HepG2 (cell line): ENCODE results near the gene PYGB. TPM values are rescaled to one million over a fixed set of nuclear protein-coding genes. Genes with fewer than 3 reads are reported as not detected.

ENCODE experiments used
- GTF3A ChIP-seq: sonication (generic); formaldehyde crosslinking; conservative IDR thresholded peaks from 2 replicates; pipeline ENCODE4 v1.4.0; 2020; ENCODE audit warnings: mild to moderate bottlenecking, missing genetic modification reagents
- RXRB ChIP-seq: IDR thresholded peaks from 2 replicates; pipeline ENCODE4 v1.6.1; 2016; ENCODE audit warnings: borderline replicate concordance, missing genetic modification reagents, missing compliant biosample characterization
- TBP ChIP-seq: sonication (generic); formaldehyde crosslinking; IDR thresholded peaks from 2 replicates; pipeline ENCODE4 v1.5.0; 2020; ENCODE audit warnings: missing genetic modification reagents
- ZFP1 ChIP-seq: IDR thresholded peaks from 2 replicates; pipeline ENCODE4 v1.6.1; 2016
- ZNF430 ChIP-seq: sonication (generic); formaldehyde crosslinking; IDR thresholded peaks from 2 replicates; pipeline ENCODE4 v1.9.0; 2021; ENCODE audit warnings: mild to moderate bottlenecking, missing genetic modification reagents
- ZSCAN9 ChIP-seq: IDR thresholded peaks from 2 replicates; pipeline ENCODE4 v1.6.1; 2016; ENCODE audit warnings: borderline replicate concordance
- polyA plus RNA-seq, 8 experiments: library from polyadenylated mRNA; depleted of rRNA in 3 of 8; stranded (reverse) in 7 of 8; unstranded in 1 of 8; fragments of >200 nt; fragmentation: Illumina TruSeq in 4 of 8; extraction: Trizol in 4 of 8; gene quantifications; 2 replicates each; pipeline versions ENCODE4 v1.2.1 to v1.2.3, GENCODE V29; 2011 to 2016; ENCODE audit warnings: low read depth in 4 of 8, missing spikeins in 1 of 8, mixed read lengths in 1 of 8; ENCODE audit not compliant: insufficient read depth in 1 of 8
- total RNA-seq, 5 experiments: library from RNA; depleted of rRNA; stranded (reverse); fragments of >200 nt; fragmentation: Illumina TruSeq; extraction: Trizol; gene quantifications; 2 replicates each; pipeline ENCODE4 v1.2.3, GENCODE V29; 2016; ENCODE audit warnings: low read depth in 1 of 5
- TF ChIP-seq, protein P1 (sequence below): sonication (generic); formaldehyde crosslinking; IDR thresholded peaks from 2 replicates; pipeline ENCODE4 v1.4.0; 2020; ENCODE audit warnings: missing genetic modification reagents, borderline replicate concordance
- TF ChIP-seq, protein P2 (sequence below): sonication (generic); formaldehyde crosslinking; conservative IDR thresholded peaks from 2 replicates; pipeline ENCODE4 v1.5.0; 2020; ENCODE audit warnings: missing genetic modification reagents
- TF ChIP-seq, protein P3 (sequence below): sonication (generic); formaldehyde crosslinking; IDR thresholded peaks from 2 replicates; pipeline ENCODE4 v1.8.1; 2022; ENCODE audit warnings: low read depth, mild to moderate bottlenecking, missing genetic modification reagents
- TF ChIP-seq, protein P4 (sequence below): sonication (generic); formaldehyde crosslinking; IDR thresholded peaks from 2 replicates; pipeline ENCODE4 v1.4.0; 2020; ENCODE audit warnings: missing genetic modification reagents, borderline replicate concordance
- TF ChIP-seq, protein P5 (sequence below): sonication (generic); formaldehyde crosslinking; IDR thresholded peaks from 2 replicates; pipeline ENCODE4 v1.4.0; 2020; ENCODE audit warnings: low read depth, missing genetic modification reagents

The PYGB gene
- total and polyA plus RNA-seq, 2 of the 13 experiments (the other 11 are each of a cell fraction or from before 2014, with no cell fraction given) = 24.2 to 86.3 TPM

DNA sequence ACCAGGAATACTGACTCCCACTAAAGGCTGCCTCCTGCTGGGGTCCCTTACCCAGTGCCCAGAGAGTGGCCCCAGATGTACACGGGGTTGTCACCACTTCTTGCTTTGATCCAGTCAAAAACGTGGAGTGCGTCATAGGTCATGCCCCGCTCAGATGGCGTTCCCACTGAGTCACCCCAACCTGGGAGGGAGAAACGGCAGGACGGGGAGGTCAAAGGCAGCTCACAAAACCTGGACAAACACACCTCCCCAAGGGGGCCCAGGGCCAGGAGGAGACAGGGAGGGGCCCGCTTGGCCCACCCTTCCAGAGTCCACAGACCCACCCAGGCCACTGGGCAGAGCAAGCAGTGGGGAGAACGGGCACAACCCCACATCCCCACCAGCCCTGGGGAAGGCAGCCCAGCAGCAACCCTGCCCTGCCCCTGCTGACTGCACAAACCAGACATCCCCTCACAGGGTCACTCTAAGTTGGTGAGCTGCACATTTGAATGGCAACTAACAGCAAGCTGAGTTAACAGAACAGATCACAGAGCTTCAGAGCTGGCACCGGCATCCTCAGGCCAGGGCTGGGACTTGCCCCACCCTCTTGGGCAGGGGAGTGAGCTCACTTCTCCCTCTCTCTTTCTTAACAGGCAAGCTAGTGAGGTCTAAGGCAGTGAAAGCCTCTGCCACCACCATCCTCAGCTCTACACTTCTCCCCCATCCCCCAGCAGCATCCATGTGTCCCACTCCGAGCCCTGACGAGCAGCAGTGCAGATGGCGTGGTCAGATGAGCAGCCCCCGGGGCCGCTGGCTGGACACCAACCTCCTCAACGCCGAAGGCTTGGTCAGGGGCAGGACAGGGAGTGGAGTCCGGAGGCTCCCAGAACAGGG, 61.7 kb downstream of the PYGB start (continued):
- TF ChIP-seq, protein P1, sequence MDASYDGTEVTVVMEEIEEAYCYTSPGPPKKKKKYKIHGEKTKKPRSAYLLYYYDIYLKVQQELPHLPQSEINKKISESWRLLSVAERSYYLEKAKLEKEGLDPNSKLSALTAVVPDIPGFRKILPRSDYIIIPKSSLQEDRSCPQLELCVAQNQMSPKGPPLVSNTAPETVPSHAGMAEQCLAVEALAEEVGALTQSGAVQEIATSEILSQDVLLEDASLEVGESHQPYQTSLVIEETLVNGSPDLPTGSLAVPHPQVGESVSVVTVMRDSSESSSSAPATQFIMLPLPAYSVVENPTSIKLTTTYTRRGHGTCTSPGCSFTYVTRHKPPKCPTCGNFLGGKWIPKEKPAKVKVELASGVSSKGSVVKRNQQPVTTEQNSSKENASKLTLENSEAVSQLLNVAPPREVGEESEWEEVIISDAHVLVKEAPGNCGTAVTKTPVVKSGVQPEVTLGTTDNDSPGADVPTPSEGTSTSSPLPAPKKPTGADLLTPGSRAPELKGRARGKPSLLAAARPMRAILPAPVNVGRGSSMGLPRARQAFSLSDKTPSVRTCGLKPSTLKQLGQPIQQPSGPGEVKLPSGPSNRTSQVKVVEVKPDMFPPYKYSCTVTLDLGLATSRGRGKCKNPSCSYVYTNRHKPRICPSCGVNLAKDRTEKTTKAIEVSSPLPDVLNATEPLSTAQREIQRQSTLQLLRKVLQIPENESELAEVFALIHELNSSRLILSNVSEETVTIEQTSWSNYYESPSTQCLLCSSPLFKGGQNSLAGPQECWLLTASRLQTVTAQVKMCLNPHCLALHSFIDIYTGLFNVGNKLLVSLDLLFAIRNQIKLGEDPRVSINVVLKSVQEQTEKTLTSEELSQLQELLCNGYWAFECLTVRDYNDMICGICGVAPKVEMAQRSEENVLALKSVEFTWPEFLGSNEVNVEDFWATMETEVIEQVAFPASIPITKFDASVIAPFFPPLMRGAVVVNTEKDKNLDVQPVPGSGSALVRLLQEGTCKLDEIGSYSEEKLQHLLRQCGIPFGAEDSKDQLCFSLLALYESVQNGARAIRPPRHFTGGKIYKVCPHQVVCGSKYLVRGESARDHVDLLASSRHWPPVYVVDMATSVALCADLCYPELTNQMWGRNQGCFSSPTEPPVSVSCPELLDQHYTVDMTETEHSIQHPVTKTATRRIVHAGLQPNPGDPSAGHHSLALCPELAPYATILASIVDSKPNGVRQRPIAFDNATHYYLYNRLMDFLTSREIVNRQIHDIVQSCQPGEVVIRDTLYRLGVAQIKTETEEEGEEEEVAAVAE (CRISPR knock-in tag) = 0 out of 2 replicates have a peak, but pooled peaks have one; percentile 59
- TF ChIP-seq TBP (CRISPR knock-in tag) (no peak), ZNF430 (CRISPR knock-in tag) (no peak), ZSCAN9 (peak; percentile 38; the same call in 1 of the 2 replicates), ZFP1 (CRISPR knock-in tag) (no peak), RXRB (CRISPR knock-in tag) (peak; percentile 67; the same call in 1 of the 2 replicates), GTF3A (0 out of 2 replicates have a peak, but pooled peaks have one; percentile 57)
- TF ChIP-seq, protein P2, sequence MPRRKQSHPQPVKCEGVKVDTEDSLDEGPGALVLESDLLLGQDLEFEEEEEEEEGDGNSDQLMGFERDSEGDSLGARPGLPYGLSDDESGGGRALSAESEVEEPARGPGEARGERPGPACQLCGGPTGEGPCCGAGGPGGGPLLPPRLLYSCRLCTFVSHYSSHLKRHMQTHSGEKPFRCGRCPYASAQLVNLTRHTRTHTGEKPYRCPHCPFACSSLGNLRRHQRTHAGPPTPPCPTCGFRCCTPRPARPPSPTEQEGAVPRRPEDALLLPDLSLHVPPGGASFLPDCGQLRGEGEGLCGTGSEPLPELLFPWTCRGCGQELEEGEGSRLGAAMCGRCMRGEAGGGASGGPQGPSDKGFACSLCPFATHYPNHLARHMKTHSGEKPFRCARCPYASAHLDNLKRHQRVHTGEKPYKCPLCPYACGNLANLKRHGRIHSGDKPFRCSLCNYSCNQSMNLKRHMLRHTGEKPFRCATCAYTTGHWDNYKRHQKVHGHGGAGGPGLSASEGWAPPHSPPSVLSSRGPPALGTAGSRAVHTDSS (CRISPR knock-in tag) = no peak
- TF ChIP-seq, protein P3, sequence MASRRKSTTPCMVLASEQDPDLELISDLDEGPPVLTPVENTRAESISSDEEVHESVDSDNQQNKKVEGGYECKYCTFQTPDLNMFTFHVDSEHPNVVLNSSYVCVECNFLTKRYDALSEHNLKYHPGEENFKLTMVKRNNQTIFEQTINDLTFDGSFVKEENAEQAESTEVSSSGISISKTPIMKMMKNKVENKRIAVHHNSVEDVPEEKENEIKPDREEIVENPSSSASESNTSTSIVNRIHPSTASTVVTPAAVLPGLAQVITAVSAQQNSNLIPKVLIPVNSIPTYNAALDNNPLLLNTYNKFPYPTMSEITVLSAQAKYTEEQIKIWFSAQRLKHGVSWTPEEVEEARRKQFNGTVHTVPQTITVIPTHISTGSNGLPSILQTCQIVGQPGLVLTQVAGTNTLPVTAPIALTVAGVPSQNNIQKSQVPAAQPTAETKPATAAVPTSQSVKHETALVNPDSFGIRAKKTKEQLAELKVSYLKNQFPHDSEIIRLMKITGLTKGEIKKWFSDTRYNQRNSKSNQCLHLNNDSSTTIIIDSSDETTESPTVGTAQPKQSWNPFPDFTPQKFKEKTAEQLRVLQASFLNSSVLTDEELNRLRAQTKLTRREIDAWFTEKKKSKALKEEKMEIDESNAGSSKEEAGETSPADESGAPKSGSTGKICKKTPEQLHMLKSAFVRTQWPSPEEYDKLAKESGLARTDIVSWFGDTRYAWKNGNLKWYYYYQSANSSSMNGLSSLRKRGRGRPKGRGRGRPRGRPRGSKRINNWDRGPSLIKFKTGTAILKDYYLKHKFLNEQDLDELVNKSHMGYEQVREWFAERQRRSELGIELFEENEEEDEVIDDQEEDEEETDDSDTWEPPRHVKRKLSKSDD (CRISPR knock-in tag) = 0 out of 2 replicates have a peak, but pooled peaks have one; percentile 37
- TF ChIP-seq, protein P4, sequence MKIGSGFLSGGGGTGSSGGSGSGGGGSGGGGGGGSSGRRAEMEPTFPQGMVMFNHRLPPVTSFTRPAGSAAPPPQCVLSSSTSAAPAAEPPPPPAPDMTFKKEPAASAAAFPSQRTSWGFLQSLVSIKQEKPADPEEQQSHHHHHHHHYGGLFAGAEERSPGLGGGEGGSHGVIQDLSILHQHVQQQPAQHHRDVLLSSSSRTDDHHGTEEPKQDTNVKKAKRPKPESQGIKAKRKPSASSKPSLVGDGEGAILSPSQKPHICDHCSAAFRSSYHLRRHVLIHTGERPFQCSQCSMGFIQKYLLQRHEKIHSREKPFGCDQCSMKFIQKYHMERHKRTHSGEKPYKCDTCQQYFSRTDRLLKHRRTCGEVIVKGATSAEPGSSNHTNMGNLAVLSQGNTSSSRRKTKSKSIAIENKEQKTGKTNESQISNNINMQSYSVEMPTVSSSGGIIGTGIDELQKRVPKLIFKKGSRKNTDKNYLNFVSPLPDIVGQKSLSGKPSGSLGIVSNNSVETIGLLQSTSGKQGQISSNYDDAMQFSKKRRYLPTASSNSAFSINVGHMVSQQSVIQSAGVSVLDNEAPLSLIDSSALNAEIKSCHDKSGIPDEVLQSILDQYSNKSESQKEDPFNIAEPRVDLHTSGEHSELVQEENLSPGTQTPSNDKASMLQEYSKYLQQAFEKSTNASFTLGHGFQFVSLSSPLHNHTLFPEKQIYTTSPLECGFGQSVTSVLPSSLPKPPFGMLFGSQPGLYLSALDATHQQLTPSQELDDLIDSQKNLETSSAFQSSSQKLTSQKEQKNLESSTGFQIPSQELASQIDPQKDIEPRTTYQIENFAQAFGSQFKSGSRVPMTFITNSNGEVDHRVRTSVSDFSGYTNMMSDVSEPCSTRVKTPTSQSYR (CRISPR knock-in tag) = peak; percentile 45; the same call in 1 of the 2 replicates
- TF ChIP-seq, protein P5, sequence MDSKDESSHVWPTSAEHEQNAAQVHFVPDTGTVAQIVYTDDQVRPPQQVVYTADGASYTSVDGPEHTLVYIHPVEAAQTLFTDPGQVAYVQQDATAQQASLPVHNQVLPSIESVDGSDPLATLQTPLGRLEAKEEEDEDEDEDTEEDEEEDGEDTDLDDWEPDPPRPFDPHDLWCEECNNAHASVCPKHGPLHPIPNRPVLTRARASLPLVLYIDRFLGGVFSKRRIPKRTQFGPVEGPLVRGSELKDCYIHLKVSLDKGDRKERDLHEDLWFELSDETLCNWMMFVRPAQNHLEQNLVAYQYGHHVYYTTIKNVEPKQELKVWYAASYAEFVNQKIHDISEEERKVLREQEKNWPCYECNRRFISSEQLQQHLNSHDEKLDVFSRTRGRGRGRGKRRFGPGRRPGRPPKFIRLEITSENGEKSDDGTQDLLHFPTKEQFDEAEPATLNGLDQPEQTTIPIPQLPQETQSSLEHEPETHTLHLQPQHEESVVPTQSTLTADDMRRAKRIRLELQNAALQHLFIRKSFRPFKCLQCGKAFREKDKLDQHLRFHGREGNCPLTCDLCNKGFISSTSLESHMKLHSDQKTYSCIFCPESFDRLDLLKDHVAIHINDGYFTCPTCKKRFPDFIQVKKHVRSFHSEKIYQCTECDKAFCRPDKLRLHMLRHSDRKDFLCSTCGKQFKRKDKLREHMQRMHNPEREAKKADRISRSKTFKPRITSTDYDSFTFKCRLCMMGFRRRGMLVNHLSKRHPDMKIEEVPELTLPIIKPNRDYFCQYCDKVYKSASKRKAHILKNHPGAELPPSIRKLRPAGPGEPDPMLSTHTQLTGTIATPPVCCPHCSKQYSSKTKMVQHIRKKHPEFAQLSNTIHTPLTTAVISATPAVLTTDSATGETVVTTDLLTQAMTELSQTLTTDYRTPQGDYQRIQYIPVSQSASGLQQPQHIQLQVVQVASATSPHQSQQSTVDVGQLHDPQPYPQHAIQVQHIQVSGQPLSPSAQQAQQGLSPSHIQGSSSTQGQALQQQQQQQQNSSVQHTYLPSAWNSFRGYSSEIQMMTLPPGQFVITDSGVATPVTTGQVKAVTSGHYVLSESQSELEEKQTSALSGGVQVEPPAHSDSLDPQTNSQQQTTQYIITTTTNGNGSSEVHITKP (CRISPR knock-in tag) = peak; percentile 72
